Fibroblast of villous mesenchyme (primary cell): ENCODE results near the gene GABPB2. TPM values are rescaled to one million over a fixed set of nuclear protein-coding genes. Genes with fewer than 3 reads are reported as not detected.

ENCODE experiments used
- DNase-seq: peaks from one replicate; pipeline ENCODE4 v3.0.0-alpha.2; 2010; ENCODE audit warnings: low read depth
- H3K4me3 ChIP-seq: 2 replicates; pipeline ENCODE4 v1.5.1; 2011; ENCODE audit warnings: low read depth, mild to moderate bottlenecking, low read length
- CTCF ChIP-seq: IDR thresholded peaks from 2 replicates; pipeline ENCODE4 v1.5.1; 2012; ENCODE audit warnings: low read depth, mild to moderate bottlenecking, low read length; ENCODE audit not compliant: insufficient read depth
- small RNA-seq: library from RNA; depleted of rRNA; stranded (forward); fragments of <200 nt; gene quantifications from one replicate; pipeline ENCODE3, GENCODE V24; 2012
- total RNA-seq: library from RNA; depleted of rRNA; stranded (reverse); fragments of >200 nt; gene quantifications from 2 replicates; pipeline ENCODE4 v1.2.3, GENCODE V29; 2012

The GABPB2 gene
- total RNA-seq, 1 donor = 9.5 TPM

GRCh38 chr1:151167116-151167515 lies 96.6 kb downstream of the GABPB2 start:
- H3K4me3 ChIP-seq = peak overlapping the region; percentile 99
- no peak for DNase-seq
- no peak for TF ChIP-seq CTCF

- H3K4me3 ChIP-seq = no peak overlapping the region
- no peak for TF ChIP-seq CTCF
These were observed 100.6 kb downstream of the GABPB2 start for GRCh38 chr1:151171190-151171589.

More at GRCh38 chr1:151171190-151171589, 100.6 kb downstream of the GABPB2 start:
- no peak for DNase-seq

Small RNA genes within 50 kb of the gene (small RNA-seq; reads per million reads assigned to genes)
- 0.66 reads per million for gene RNU6-884P

Other genes starting within 250 kb of the GABPB2 start
- gene ARNT, start 194.2 kb upstream of the GABPB2 start, total RNA-seq = 44.1 and 46.6 TPM in 2 replicates
- not detected in 2 replicates for gene CTXND2, start 183.6 kb upstream of the GABPB2 start, total RNA-seq
- 26.1 and 34.1 TPM in 2 replicates for gene SETDB1, start 144.4 kb upstream of the GABPB2 start, total RNA-seq
- 89.9 and 142 TPM in 2 replicates for gene CERS2, start 95.9 kb upstream of the GABPB2 start, total RNA-seq
- 0.32 and 0.86 TPM in 2 replicates for gene ANXA9, start 88.5 kb upstream of the GABPB2 start, total RNA-seq
- gene MINDY1, start 63.9 kb upstream of the GABPB2 start, total RNA-seq = 10.8 and 11.0 TPM in 2 replicates
- 9.7 and 12.1 TPM in 2 replicates for gene PRUNE1, start 62.3 kb upstream of the GABPB2 start, total RNA-seq
- gene BNIPL, start 34.2 kb upstream of the GABPB2 start, total RNA-seq = under 0.01 TPM in 2 replicates
- 2.6 and 3.0 TPM in 2 replicates for gene C1orf56, start 23.0 kb upstream of the GABPB2 start, total RNA-seq
- 47.0 and 68.2 TPM in 2 replicates for gene CDC42SE1, start 11.1 kb upstream of the GABPB2 start, total RNA-seq
- gene MLLT11, start 10.4 kb upstream of the GABPB2 start, total RNA-seq = 8.1 and 9.1 TPM in 2 replicates
- gene SEMA6C, start 75.9 kb downstream of the GABPB2 start, total RNA-seq = 0.86 and 1.3 TPM in 2 replicates
- gene TNFAIP8L2, start 85.9 kb downstream of the GABPB2 start, total RNA-seq = not detected in 2 replicates
- 10.0 and 11.7 TPM in 2 replicates for gene LYSMD1, start 95.1 kb downstream of the GABPB2 start, total RNA-seq
- gene SCNM1, start 95.4 kb downstream of the GABPB2 start, total RNA-seq = 23.7 and 31.2 TPM in 2 replicates
- not detected in 2 replicates for gene TMOD4, start 105.2 kb downstream of the GABPB2 start, total RNA-seq
- gene VPS72, start 119.4 kb downstream of the GABPB2 start, total RNA-seq = 40.3 and 44.0 TPM in 2 replicates
- gene PIP5K1A, start 127.8 kb downstream of the GABPB2 start, total RNA-seq = 78.3 and 131 TPM in 2 replicates
- 135 and 139 TPM in 2 replicates for gene PSMD4, start 184.0 kb downstream of the GABPB2 start, total RNA-seq
- 12.6 and 16.4 TPM in 2 replicates for gene ZNF687, start 211.5 kb downstream of the GABPB2 start, total RNA-seq